ENCODE data around the gene MRGPRE.

- no peak for TF ChIP-seq CTCF (IDR thresholded peaks at IDR 0.05)
- no peak for TF ChIP-seq POLR2A (IDR thresholded peaks at IDR 0.05)
Observed at GRCh38 chr11:3219281-3219892, 12.8 kb downstream of the MRGPRE start.

All from lower leg skin (tissue), 3 donors.